C4-2B (cell line): Measurements from ENCODE around the gene FTMT.

Experiments used
- ZFX ChIP-seq: fragments of 450-650 bp; IDR thresholded peaks from 2 replicates; pipeline ENCODE4 v1.6.1; 2017
- TF ChIP-seq, protein P1 (sequence below): fragments of 450-650 bp; conservative IDR thresholded peaks from 2 replicates; pipeline ENCODE4 v1.5.1; 2017; ENCODE audit warnings: mild to moderate bottlenecking

GRCh38 chr5:121867403-121867802 lies 15.7 kb downstream of the FTMT start:
- TF ChIP-seq, protein P1, sequence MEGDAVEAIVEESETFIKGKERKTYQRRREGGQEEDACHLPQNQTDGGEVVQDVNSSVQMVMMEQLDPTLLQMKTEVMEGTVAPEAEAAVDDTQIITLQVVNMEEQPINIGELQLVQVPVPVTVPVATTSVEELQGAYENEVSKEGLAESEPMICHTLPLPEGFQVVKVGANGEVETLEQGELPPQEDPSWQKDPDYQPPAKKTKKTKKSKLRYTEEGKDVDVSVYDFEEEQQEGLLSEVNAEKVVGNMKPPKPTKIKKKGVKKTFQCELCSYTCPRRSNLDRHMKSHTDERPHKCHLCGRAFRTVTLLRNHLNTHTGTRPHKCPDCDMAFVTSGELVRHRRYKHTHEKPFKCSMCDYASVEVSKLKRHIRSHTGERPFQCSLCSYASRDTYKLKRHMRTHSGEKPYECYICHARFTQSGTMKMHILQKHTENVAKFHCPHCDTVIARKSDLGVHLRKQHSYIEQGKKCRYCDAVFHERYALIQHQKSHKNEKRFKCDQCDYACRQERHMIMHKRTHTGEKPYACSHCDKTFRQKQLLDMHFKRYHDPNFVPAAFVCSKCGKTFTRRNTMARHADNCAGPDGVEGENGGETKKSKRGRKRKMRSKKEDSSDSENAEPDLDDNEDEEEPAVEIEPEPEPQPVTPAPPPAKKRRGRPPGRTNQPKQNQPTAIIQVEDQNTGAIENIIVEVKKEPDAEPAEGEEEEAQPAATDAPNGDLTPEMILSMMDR = no peak
- no peak for TF ChIP-seq ZFX
